PC-3 (cell line): Measurements from ENCODE around the gene IQCK. TPM values are rescaled to one million over a fixed set of nuclear protein-coding genes. Genes with fewer than 3 reads are reported as not detected.

ENCODE experiments used
- ATAC-seq: fragments of 200-7000 bp; cut with Tn5 transposase; 2 replicates; pipeline ENCODE4 v1.9.1; 2020; ENCODE audit warnings: mild to moderate bottlenecking, moderate library complexity
- BruUV-seq: library from RNA; stranded (reverse); fragments of 400-500 nt; replicated peaks from 2 replicates; lab custom pipeline; 2021; lab: Mats Ljungman, UMichigan
- CTCF ChIA-PET: fragments of 300-600 bp; sonication (Branson Sonifier 250); formaldehyde crosslinking; loops from one replicate; lab custom pipeline; 2022; ENCODE audit warnings: antibody characterized with exemption; lab: Charles Lee
- POLR2A ChIA-PET: fragments of 300-600 bp; sonication (Branson Sonifier 250); formaldehyde crosslinking; loops from one replicate; lab custom pipeline; 2022; ENCODE audit warnings: antibody characterized with exemption; ENCODE audit not compliant: unreplicated experiment; lab: Charles Lee
- DNase-seq: peaks from one replicate; pipeline ENCODE4 v3.0.0-alpha.2; 2015
- H2AFZ ChIP-seq: fragments of 300-600 bp; sonication (generic); 2 replicates; pipeline ENCODE4 v1.6.0; 2016; ENCODE audit warnings: antibody characterized with exemption, low read length
- H3F3A ChIP-seq: fragments of 300-600 bp; sonication (generic); one replicate; pipeline ENCODE4 v1.6.0; 2017; ENCODE audit warnings: antibody characterized with exemption, low read length, control low read depth, mild to moderate bottlenecking; ENCODE audit not compliant: unreplicated experiment
- H3K27ac ChIP-seq: fragments of 300-600 bp; sonication (generic); 2 replicates; pipeline ENCODE4 v1.5.1; 2016; ENCODE audit warnings: mild to moderate bottlenecking, low read length
- H3K27me3 ChIP-seq: fragments of 300-600 bp; sonication (generic); 2 replicates; pipeline ENCODE4 v1.6.1; 2016; ENCODE audit warnings: low read length, mixed read lengths
- H3K36me3 ChIP-seq: fragments of 300-600 bp; sonication (generic); 2 replicates; pipeline ENCODE4 v1.6.1; 2016; ENCODE audit warnings: low read depth, mixed run types, low read length, mixed read lengths
- H3K4me1 ChIP-seq: fragments of 300-600 bp; sonication (generic); 2 replicates; pipeline ENCODE4 v1.5.1; 2016; ENCODE audit warnings: low read length; ENCODE audit not compliant: insufficient read depth
- H3K4me2 ChIP-seq: fragments of 300-600 bp; sonication (generic); 2 replicates; pipeline ENCODE4 v1.6.0; 2016; ENCODE audit warnings: low read length
- H3K4me3 ChIP-seq: fragments of 300-600 bp; sonication (generic); 2 replicates; pipeline ENCODE4 v1.5.1; 2016; ENCODE audit warnings: mild to moderate bottlenecking, low read length, mixed read lengths
- H3K79me2 ChIP-seq: fragments of 300-600 bp; sonication (generic); 2 replicates; pipeline ENCODE4 v1.6.1; 2017; ENCODE audit warnings: low read length, mixed read lengths
- H3K9ac ChIP-seq: fragments of 300-600 bp; sonication (generic); 2 replicates; pipeline ENCODE4 v1.6.0; 2016; ENCODE audit warnings: mild to moderate bottlenecking, low read length
- H3K9me2 ChIP-seq: fragments of 300-600 bp; sonication (generic); replicated peaks from 2 replicates; pipeline ENCODE4 v1.6.1; 2016; ENCODE audit warnings: mixed run types, low read length, mixed read lengths
- H3K9me3 ChIP-seq: fragments of 300-600 bp; sonication (generic); 2 replicates; pipeline ENCODE4 v1.6.1; 2016; ENCODE audit warnings: low read length, mixed read lengths
- H4K20me1 ChIP-seq: fragments of 300-600 bp; sonication (generic); 2 replicates; pipeline ENCODE4 v1.6.1; 2016; ENCODE audit warnings: low read length, mixed read lengths
- EZH2 ChIP-seq: fragments of 300-600 bp; sonication (generic); IDR thresholded peaks from one replicate; pipeline ENCODE4 v1.6.1; 2017; ENCODE audit warnings: antibody characterized with exemption, mild to moderate bottlenecking, low read length; ENCODE audit not compliant: unreplicated experiment
- EZH2phosphoT487 ChIP-seq: fragments of 300-600 bp; sonication (generic); IDR thresholded peaks from 2 replicates; pipeline ENCODE4 v1.6.1; 2018; ENCODE audit warnings: mild to moderate bottlenecking, antibody characterized with exemption, low read length, borderline replicate concordance
- intact Hi-C: fragments of 100-400 bp; cut with micrococcal nuclease; formaldehyde crosslinking; loops from 2 replicates; pipeline ENCODE4 v1.9.0; 2023
- total RNA-seq: library from RNA; depleted of rRNA; stranded (reverse); fragments of >200 nt; gene quantifications from 2 replicates; pipeline ENCODE4 v1.2.3, GENCODE V29; 2014
- TF ChIP-seq, protein P1 (sequence below): fragments of 300-600 bp; sonication (generic); conservative IDR thresholded peaks from 2 replicates; pipeline ENCODE4 v1.5.1; 2017; ENCODE audit warnings: antibody characterized with exemption, low read depth, mild to moderate bottlenecking, low read length

The IQCK gene
- total RNA-seq, 1 experiment from 2014 or later = 8.9 TPM

DNA sequence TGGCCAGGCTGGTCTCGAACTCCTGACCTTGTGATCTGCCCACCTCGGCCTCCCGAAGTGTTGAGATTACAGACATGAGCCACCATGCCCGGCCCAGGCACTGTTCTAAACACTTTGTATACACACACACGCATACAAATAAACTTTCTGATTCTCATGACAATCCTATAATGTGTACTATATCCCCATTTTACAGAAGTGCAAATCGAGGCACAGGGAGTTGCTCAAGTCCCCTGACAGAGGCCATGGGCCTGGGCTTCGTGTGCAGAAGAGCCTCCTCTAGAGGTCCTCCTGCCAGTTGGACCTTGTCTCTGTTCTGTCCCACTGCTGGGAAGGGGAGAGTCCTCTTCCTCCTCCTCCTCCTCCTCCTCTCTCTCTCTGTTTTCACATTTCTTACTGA, 176.5 kb downstream of the IQCK start:
- H3K79me2 ChIP-seq = no peaks in the 10 kb centered on the region
- ATAC-seq (no peak), DNase-seq (no peak)
- no peaks in the 10 kb centered on the region for H3K36me3 ChIP-seq
- POLR2A ChIA-PET = no interaction called here
- H3K27ac ChIP-seq = no peak overlapping the region
- TF ChIP-seq EZH2phosphoT487 (no peak), EZH2 (no peak)
- TF ChIP-seq, protein P1, sequence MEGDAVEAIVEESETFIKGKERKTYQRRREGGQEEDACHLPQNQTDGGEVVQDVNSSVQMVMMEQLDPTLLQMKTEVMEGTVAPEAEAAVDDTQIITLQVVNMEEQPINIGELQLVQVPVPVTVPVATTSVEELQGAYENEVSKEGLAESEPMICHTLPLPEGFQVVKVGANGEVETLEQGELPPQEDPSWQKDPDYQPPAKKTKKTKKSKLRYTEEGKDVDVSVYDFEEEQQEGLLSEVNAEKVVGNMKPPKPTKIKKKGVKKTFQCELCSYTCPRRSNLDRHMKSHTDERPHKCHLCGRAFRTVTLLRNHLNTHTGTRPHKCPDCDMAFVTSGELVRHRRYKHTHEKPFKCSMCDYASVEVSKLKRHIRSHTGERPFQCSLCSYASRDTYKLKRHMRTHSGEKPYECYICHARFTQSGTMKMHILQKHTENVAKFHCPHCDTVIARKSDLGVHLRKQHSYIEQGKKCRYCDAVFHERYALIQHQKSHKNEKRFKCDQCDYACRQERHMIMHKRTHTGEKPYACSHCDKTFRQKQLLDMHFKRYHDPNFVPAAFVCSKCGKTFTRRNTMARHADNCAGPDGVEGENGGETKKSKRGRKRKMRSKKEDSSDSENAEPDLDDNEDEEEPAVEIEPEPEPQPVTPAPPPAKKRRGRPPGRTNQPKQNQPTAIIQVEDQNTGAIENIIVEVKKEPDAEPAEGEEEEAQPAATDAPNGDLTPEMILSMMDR = no peak
- no peak overlapping the region for H2AFZ ChIP-seq
- no peak overlapping the region for H3K4me3 ChIP-seq
- no peaks in the 10 kb centered on the region for H3K4me1 ChIP-seq
- intact Hi-C loops = no loop called here
- no peaks in the 10 kb centered on the region for H3F3A ChIP-seq
- no TSS peak for BruUV-seq
- H4K20me1 ChIP-seq = no peaks in the 10 kb centered on the region
- H3K9ac ChIP-seq = no peak overlapping the region
- H3K9me3 ChIP-seq = no peaks in the 10 kb centered on the region
- H3K4me2 ChIP-seq = no peak overlapping the region
- CTCF ChIA-PET = no interaction called here
- no peaks in the 10 kb centered on the region for H3K27me3 ChIP-seq
- no peaks in the 10 kb centered on the region for H3K9me2 ChIP-seq

DNA sequence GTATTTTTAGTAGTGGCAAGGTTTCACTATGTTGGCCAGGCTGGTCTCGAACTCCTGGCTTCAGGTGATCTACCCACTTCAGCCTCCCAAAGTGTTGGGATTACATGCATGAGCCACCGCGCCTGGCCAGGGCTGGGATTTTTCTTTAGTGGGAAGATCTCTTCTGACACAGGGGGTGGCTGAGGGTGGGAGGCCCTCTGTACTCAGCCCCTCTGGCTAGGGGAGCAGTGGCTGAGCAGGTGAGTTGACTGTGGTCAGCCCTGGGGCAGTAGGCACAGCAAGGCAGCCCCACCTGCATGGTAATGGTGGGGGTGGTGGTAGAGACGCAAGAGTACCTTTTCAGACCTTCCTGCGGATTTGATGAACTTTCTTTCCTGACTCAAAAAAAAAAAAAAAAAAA, 178.9 kb downstream of the IQCK start:
- no TSS peak for BruUV-seq
- intact Hi-C loops = no loop called here
- Histone ChIP-seq H3K27me3 (no peaks in the 10 kb centered on the region), H3F3A (no peaks in the 10 kb centered on the region), H4K20me1 (no peaks in the 10 kb centered on the region), H3K79me2 (no peaks in the 10 kb centered on the region), H3K9me2 (no peaks in the 10 kb centered on the region), H3K4me3 (no peak overlapping the region), H3K27ac (no peak overlapping the region), H3K9me3 (no peaks in the 10 kb centered on the region), H2AFZ (no peak overlapping the region), H3K9ac (no peak overlapping the region), H3K36me3 (no peaks in the 10 kb centered on the region), H3K4me2 (no peak overlapping the region), H3K4me1 (no peaks in the 10 kb centered on the region)
- TF ChIP-seq EZH2phosphoT487 (no peak), EZH2 (no peak)
- TF ChIP-seq, protein P1 = no peak
- ATAC-seq (no peak), DNase-seq (no peak)
- ChIA-PET POLR2A (no interaction called here), CTCF (no interaction called here)

DNA sequence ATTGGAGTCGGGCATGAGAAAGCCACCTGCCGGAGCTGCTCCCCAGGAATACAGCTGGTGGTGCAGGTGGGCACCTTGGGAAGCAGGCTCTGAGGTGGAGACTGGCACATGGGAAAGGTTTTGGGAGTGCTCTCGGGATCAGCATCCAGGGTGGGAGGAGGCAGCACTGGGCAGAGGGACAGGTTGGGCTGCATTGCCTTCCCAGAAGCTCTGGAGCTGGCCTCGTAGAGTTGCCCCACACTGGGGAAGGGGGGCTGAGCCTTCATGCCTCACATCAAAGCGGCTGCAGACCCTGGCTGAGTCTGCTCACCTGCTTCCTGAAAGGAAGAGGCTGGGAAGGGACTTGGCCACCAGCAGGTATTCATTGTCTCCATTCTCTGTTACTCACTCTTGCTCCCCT, 180.1 kb downstream of the IQCK start:
- H3K36me3 ChIP-seq = no peaks in the 10 kb centered on the region
- ATAC-seq (no peak), DNase-seq (no peak)
- TF ChIP-seq EZH2phosphoT487 (no peak), EZH2 (no peak)
- TF ChIP-seq, protein P1 = no peak
- H3K27ac ChIP-seq = no peak overlapping the region
- H3K9me2 ChIP-seq = no peaks in the 10 kb centered on the region
- ChIA-PET CTCF (no interaction called here), POLR2A (no interaction called here)
- H3K9ac ChIP-seq = no peak overlapping the region
- no peaks in the 10 kb centered on the region for H3K79me2 ChIP-seq
- H3K4me3 ChIP-seq = no peak overlapping the region
- no peaks in the 10 kb centered on the region for H3K4me1 ChIP-seq
- intact Hi-C loops = no loop called here
- H3F3A ChIP-seq = no peaks in the 10 kb centered on the region
- no TSS peak for BruUV-seq
- H4K20me1 ChIP-seq = no peaks in the 10 kb centered on the region
- H2AFZ ChIP-seq = no peak overlapping the region
- H3K27me3 ChIP-seq = no peaks in the 10 kb centered on the region
- H3K9me3 ChIP-seq = no peaks in the 10 kb centered on the region
- no peak overlapping the region for H3K4me2 ChIP-seq
